Measurements from ENCODE around the gene LPCAT1.
"Not testable (repeated sequence)": the region's sequence is repeated elsewhere in the genome, so short reads cannot be mapped to it uniquely, and the experiment has no call there.

LPCAT1 gene

DNA sequence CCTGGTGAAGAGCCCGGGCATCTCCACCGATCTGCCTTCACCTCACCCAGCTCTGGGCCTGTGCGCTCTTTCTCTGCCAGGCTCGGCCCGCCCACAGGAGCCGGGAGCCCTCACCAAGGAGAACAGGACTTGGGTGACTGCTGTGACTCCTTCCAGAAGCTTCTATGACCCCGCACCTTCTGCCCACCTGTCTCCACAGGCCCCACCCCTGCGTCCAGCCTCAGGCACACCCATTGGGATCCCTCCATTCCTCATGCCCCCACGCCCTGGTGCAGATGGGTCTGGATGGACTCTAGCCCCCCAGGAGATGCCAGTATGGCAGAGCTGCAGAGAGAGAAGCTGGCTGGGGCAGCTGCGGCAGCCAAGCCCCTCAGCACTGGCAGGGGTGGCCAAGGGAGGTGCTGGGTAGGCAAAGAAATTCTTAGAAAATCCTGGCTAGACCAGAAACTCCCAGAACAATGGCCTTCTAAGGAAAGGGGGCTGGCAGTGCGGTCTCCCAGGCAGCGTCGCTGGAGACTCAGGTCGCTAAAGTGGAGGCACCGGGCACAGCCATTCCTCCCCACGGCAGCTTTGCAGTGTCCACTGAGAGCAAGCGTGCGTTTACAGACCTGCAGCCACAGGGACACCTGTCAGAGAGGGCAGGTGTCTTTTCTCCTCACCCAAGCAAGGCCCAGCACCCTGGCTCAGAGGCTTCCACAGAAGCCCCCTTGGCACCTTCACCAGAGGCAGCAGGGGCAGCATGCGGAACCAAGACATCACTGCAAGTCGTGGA is 17.3 kb downstream of the LPCAT1 start:
- H3K4me3 ChIP-seq (ENCODE audit: control insufficient read depth, low read depth, low read length) = no peak overlapping the region
- no peak for DNase-seq (ENCODE audit: low read depth)
- no peak for TF ChIP-seq CTCF (conservative IDR thresholded peaks at IDR 0.05; ENCODE audit: control insufficient read depth, insufficient read depth, low read depth, low read length)

DNA sequence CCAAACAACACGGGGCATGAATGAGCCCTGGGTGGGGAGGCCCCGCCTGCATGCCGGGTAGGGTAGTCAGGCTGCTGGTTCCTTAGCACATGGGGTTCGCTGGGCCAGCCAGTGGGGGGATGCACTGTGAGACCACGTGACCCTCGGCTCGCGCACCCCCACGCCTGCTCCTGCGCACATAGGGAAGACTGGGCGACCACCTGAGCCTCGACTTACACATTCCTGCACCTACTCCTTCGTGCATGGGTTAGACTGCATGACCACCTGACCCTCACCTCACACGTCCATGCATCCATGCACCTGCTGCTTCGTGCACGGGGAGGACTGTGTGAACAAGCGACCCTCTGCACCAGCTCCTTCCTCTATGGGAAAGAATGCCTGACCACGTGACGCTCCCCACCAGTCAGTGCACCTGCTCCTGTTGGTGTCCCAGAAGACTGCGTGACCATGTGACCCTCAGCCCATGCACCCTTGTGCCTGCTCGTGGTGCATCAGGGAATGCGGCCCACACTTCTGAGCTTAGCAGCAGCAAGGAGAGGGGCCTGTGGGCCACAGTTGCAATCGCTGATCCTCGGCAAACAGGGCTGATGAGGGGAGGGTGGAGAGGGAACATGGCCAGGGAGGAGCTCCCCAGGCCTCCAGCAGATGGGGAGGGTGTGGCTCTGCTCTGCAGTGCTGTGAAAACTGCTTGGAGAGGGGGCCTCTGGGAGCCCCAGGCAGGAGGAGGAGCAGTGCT is 18.1 kb downstream of the LPCAT1 start:
- no peak for TF ChIP-seq CTCF (conservative IDR thresholded peaks at IDR 0.05; ENCODE audit: control insufficient read depth, insufficient read depth, low read depth, low read length)
- no peak for DNase-seq (ENCODE audit: low read depth)
- H3K4me3 ChIP-seq (ENCODE audit: control insufficient read depth, low read depth, low read length) = no peak overlapping the region

DNA sequence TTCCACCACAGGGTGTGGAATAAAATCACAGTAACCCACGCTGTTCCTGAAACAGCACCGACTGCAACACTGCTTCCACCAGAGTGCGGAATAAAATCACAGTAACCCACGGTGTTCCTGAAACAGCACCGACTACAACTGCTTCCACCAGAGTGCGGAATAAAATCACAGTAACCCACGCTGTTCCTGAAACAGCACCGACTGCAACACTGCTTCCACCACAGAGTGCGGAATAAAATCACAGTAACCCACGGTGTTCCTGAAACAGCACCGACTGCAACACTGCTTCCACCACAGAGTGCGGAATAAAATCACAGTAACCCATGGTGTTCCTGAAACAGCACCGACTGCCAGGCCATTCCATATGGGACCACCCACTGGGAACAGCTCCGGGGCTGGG is 18.7 kb downstream of the LPCAT1 start:
- DNase-seq (ENCODE audit: low read depth); H3K4me3 ChIP-seq (ENCODE audit: control insufficient read depth, low read depth, low read length): not testable (repeated sequence)

- H3K4me3 ChIP-seq (ENCODE audit: control insufficient read depth, low read depth, low read length) = no peak overlapping the region
- no peak for DNase-seq (ENCODE audit: low read depth)
- no peak for TF ChIP-seq CTCF (conservative IDR thresholded peaks at IDR 0.05; ENCODE audit: control insufficient read depth, insufficient read depth, low read depth, low read length)
Observed at GRCh38 chr5:1504617-1505016, 19.1 kb downstream of the LPCAT1 start.

DNA sequence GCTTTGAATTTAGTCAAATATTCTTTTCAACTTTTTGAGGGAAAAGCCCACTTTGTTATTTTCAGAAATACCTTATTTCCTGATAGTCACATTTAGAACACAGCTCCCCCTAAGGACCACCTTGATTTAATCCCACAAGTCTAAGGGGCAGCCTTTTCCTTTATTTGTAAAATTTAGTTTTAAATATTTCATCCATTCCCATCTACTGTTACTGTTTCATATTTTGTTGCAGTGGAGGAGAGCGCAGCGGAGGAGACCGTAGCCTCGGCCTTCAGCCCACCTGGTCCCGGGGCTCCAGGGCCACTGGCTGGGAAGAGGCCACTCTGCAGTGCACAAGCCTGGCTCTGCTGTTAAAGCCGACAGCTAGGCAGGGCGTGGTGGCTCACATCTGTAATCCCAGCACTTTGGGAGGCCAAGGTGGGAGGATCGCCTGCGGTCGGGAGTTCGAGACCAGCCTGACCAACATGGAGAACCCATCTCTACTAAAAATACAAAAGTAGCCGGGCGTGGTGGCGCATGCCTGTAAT is 19.6 kb downstream of the LPCAT1 start:
- no peak overlapping the region for H3K4me3 ChIP-seq (ENCODE audit: control insufficient read depth, low read depth, low read length)
- no peak for DNase-seq (ENCODE audit: low read depth)
- TF ChIP-seq CTCF (conservative IDR thresholded peaks at IDR 0.05; ENCODE audit: control insufficient read depth, insufficient read depth, low read depth, low read length) = no peak

DNA sequence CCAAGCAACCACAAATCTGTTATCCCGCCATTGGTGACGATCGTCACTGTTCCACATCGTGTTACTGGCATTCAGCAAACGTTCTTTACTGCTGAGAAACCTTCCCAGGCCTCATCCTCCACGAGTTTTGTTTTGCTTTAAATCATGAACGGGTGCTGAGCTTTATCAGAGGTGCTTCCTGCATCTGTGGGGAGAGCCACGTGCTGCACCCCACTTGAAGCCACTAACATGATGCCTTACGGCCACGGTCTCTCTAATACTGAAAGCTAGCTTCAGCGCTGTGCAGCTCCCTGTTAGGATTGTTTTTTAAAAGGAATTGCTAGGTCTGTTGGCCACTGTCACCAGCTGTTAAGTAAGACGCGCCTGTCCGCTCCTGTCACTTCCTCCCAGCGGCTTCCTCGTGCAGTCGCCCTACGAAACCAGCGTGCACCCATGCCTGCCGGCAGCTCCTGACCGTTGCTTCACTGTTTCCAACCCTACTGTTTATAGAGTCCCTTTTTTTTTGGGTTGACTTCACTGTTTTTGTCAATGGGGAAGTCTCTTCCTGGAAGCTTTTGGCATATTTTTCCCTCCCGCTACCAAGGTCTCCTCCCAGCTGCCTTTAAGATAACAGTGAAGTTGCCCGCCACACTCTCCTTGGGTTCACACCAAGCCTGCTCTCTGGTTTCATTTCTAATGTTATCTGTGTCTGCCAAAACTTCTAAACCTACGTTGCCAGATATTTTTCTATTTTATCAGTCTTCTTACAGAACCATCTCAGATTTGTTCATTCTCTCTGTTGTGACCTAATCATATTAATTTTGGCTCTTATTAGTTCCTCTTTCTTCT is 20.3 kb downstream of the LPCAT1 start:
- no peak for DNase-seq (ENCODE audit: low read depth)
- no peak for TF ChIP-seq CTCF (conservative IDR thresholded peaks at IDR 0.05; ENCODE audit: control insufficient read depth, insufficient read depth, low read depth, low read length)
- H3K4me3 ChIP-seq (ENCODE audit: control insufficient read depth, low read depth, low read length) = no peak overlapping the region

Data from fibroblast of mammary gland (primary cell).